Naive thymus-derived CD4-positive, alpha-beta T cell (primary cell): ENCODE data around the gene CNTN4. TPM values are rescaled to one million over a fixed set of nuclear protein-coding genes. Genes with fewer than 3 reads are reported as not detected.

Experiments
- ATAC-seq: fragments of 150-1000 bp; cut with Tn5 transposase; 2 replicates; pipeline ENCODE4 v1.10.0; 2021; ENCODE audit warnings: mild to moderate bottlenecking, moderate library complexity
- CTCF ChIA-PET: fragments of 350-600 bp; sonication (Branson Sonifier 250); formaldehyde crosslinking; loops from one replicate; lab custom pipeline; 2021; ENCODE audit warnings: antibody characterized with exemption; lab: Charles Lee
- POLR2A ChIA-PET: fragments of 350-600 bp; sonication (Branson Sonifier 250); formaldehyde crosslinking; loops from one replicate; lab custom pipeline; 2021; ENCODE audit warnings: antibody characterized with exemption, inconsistent platforms; lab: Charles Lee
- DNase-seq, 9 donors: peaks; one replicate each; pipeline versions ENCODE4 v3.0.0 to v3.0.0-alpha.2; 2020 to 2022; ENCODE audit warnings: mixed read lengths in 1 of 9
- H3K27ac ChIP-seq: one replicate; pipeline ENCODE4 v1.7.0; 2013; ENCODE audit warnings: mild to moderate bottlenecking, low read depth, low read length, moderate library complexity
- H3K27me3 ChIP-seq, 2 donors: one replicate each; pipeline ENCODE4 v1.7.0; 2013; ENCODE audit warnings: low read length in 2 of 2, mild to moderate bottlenecking in 2 of 2, moderate library complexity in 2 of 2; ENCODE audit not compliant: control insufficient read depth in 2 of 2, insufficient read depth in 2 of 2
- H3K36me3 ChIP-seq, 3 experiments: 1 replicate in 2 of 3; 2 replicates in 1 of 3; pipeline ENCODE4 v1.7.0; 2013; ENCODE audit warnings: low read length in 3 of 3, mild to moderate bottlenecking in 3 of 3, moderate library complexity in 1 of 3; ENCODE audit not compliant: insufficient read depth in 3 of 3, control insufficient read depth in 2 of 3
- H3K4me1 ChIP-seq, 2 donors: one replicate each; pipeline ENCODE4 v1.7.0; 2013; ENCODE audit warnings: low read length in 2 of 2, mild to moderate bottlenecking in 2 of 2, moderate library complexity in 1 of 2; ENCODE audit not compliant: control insufficient read depth in 2 of 2, insufficient read depth in 2 of 2
- H3K4me3 ChIP-seq: 2 replicates; pipeline ENCODE4 v1.7.0; 2013; ENCODE audit warnings: mild to moderate bottlenecking, low read length
- H3K9me3 ChIP-seq, 3 experiments: 1 replicate in 2 of 3; 2 replicates in 1 of 3; pipeline ENCODE4 v1.7.0; 2013; ENCODE audit warnings: low read length in 3 of 3; ENCODE audit not compliant: control insufficient read depth in 2 of 3
- H3K27ac Mint-ChIP-seq, 9 donors: one replicate each; pipeline ENCODE4 v1.8.0; 2020 to 2022; ENCODE audit warnings: mixed read lengths in 9 of 9, mild to moderate bottlenecking in 8 of 9, moderate library complexity in 5 of 9, inconsistent platforms in 2 of 9
- H3K27me3 Mint-ChIP-seq, 5 donors: one replicate each; pipeline ENCODE4 v1.8.0; 2021 to 2022; ENCODE audit warnings: mixed read lengths in 5 of 5, mild to moderate bottlenecking in 1 of 5
- H3K36me3 Mint-ChIP-seq, 5 donors: one replicate each; pipeline ENCODE4 v1.8.0; 2020 to 2022; ENCODE audit warnings: mixed read lengths in 5 of 5, mild to moderate bottlenecking in 3 of 5, inconsistent platforms in 1 of 5
- H3K4me1 Mint-ChIP-seq, 7 donors: one replicate each; pipeline ENCODE4 v1.8.0; 2020 to 2022; ENCODE audit warnings: mixed read lengths in 7 of 7, mild to moderate bottlenecking in 3 of 7, inconsistent platforms in 1 of 7
- H3K4me3 Mint-ChIP-seq, 10 donors: one replicate each; pipeline ENCODE4 v1.8.0; 2020 to 2022; ENCODE audit warnings: mild to moderate bottlenecking in 10 of 10, mixed read lengths in 10 of 10, moderate library complexity in 6 of 10, inconsistent platforms in 2 of 10
- H3K9me3 Mint-ChIP-seq, 11 donors: one replicate each; pipeline ENCODE4 v1.8.0; 2020 to 2022; ENCODE audit warnings: mixed read lengths in 11 of 11, mild to moderate bottlenecking in 4 of 11, inconsistent platforms in 1 of 11, moderate library complexity in 1 of 11
- intact Hi-C, 2 donors: fragments of 100-400 bp; cut with micrococcal nuclease; formaldehyde crosslinking; loops; one replicate each; pipeline ENCODE4 v1.15.1; 2023
- polyA plus RNA-seq, 2 donors: library from polyadenylated mRNA; unstranded; fragments of 300-500 nt; fragmentation: Illumina TruSeq; gene quantifications; one replicate each; pipeline ENCODE4 v1.2.3, GENCODE V29; 2021
- total RNA-seq, 6 experiments: library from RNA in 5 of 6; stranded (reverse) in 5 of 6; gene quantifications; 1 replicate in 5 of 6; 2 replicates in 1 of 6; pipeline ENCODE4 v1.2.3 and lab custom pipeline; 2021 to 2026

The CNTN4 gene
- total and polyA plus RNA-seq, 7 experiments from 2014 or later = not detected

DNA sequence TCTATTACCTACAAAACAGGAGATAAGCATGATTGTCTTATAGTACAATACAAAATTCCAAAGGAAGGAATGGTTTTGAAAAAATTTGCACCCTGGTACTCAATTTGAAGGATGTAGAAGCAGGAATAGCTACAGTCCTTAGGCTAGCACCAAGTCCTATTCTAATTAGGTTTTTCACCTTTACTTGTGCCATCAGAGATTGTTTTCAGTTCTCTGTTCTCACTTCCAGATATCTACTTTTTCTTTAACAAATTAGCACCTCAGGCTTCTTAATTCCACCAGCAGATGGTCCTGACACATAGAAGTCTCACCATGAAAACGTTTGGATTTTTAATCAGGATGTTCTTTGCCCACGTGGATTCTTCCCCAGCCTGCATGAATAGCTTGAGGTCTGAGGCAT is 967.7 kb downstream of the CNTN4 start:
- intact Hi-C loops = no loop called here

DNA sequence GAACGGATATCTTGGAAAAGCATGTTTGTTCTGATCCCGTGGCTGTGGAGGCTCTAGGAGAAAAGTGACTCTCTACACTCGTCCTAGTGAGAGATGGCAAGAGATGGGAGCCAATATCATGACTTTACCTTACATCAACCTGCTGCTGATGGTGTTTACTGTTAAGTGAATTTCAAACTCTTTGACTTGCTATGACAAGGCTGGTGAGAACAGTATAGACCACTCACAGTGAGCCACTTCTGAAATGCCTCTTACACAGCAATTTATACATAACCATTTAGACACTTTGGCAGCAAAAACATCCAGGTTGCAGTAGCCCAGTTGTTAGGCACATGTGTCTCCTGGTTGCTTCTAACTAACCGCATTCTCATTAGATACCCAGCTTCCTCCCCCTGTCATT is 968.2 kb downstream of the CNTN4 start:
- no peaks in the 10 kb centered on the region for H3K4me1 ChIP-seq
- H3K4me1 Mint-ChIP-seq = peaks cover 0 to 2% (median 0%) of the 10 kb centered on the region in 7 donors
- H3K27me3 ChIP-seq = no peaks in the 10 kb centered on the region
- no peaks in the 10 kb centered on the region for H3K36me3 ChIP-seq
- H3K27ac ChIP-seq = no peak overlapping the region
- no peaks in the 10 kb centered on the region for H3K27me3 Mint-ChIP-seq
- ATAC-seq (no peak), DNase-seq (no peak)
- H3K4me3 Mint-ChIP-seq = no peak overlapping the region
- intact Hi-C loops = no loop called here
- no peak overlapping the region for H3K27ac Mint-ChIP-seq
- POLR2A ChIA-PET = no interaction called here
- CTCF ChIA-PET = no interaction called here
- no peaks in the 10 kb centered on the region for H3K9me3 ChIP-seq
- no peaks in the 10 kb centered on the region for H3K36me3 Mint-ChIP-seq
- H3K4me3 ChIP-seq = no peak overlapping the region
- no peaks in the 10 kb centered on the region for H3K9me3 Mint-ChIP-seq

More for the DNA sequence above, 967.7 kb downstream of the CNTN4 start:
- Mint-ChIP-seq H3K27ac (no peak overlapping the region), H3K4me3 (no peak overlapping the region), H3K36me3 (no peaks in the 10 kb centered on the region), H3K4me1 (peaks cover 0 to 2% (median 0%) of the 10 kb centered on the region in 7 donors), H3K27me3 (no peaks in the 10 kb centered on the region), H3K9me3 (no peaks in the 10 kb centered on the region)
- Histone ChIP-seq H3K4me3 (no peak overlapping the region), H3K27me3 (no peaks in the 10 kb centered on the region), H3K36me3 (no peaks in the 10 kb centered on the region), H3K4me1 (no peaks in the 10 kb centered on the region), H3K9me3 (no peaks in the 10 kb centered on the region), H3K27ac (no peak overlapping the region)
- POLR2A ChIA-PET = no interaction called here
- CTCF ChIA-PET = no interaction called here
- DNase-seq (no peak), ATAC-seq (no peak)

- no peaks in the 10 kb centered on the region for H3K9me3 ChIP-seq
- DNase-seq (no peak), ATAC-seq (no peak)
- Mint-ChIP-seq H3K27me3 (no peaks in the 10 kb centered on the region), H3K27ac (no peak overlapping the region), H3K36me3 (no peaks in the 10 kb centered on the region), H3K4me1 (no peaks in the 10 kb centered on the region), H3K9me3 (no peaks in the 10 kb centered on the region), H3K4me3 (no peak overlapping the region)
- H3K4me3 ChIP-seq = no peak overlapping the region
- ChIA-PET CTCF (no interaction called here), POLR2A (no interaction called here)
- H3K27me3 ChIP-seq = no peaks in the 10 kb centered on the region
- no peak overlapping the region for H3K27ac ChIP-seq
- intact Hi-C loops = no loop called here
- no peaks in the 10 kb centered on the region for H3K36me3 ChIP-seq
- H3K4me1 ChIP-seq = no peaks in the 10 kb centered on the region
Measured at GRCh38 chr3:3068358-3068881, 969.8 kb downstream of the CNTN4 start.

DNA sequence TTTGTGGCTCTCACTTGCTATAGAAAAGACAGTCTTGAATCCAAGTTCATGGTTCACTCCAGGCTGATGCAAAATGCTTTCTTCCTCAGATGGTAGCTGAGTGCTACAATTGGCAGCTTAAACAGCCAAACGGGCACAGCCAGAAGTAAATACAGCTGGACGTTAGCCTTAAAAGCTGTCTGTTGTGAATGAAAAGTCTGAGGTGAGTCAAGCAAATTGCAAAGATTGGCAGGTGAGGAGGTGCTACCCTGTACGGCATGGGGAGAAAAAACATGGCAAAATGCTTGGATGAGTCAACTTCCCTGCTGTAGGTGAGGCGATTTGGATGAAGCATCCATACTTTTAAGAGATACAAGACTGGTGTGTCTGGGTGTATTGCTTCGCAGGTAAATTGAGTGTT is 971.1 kb downstream of the CNTN4 start:
- no peak overlapping the region for H3K4me3 ChIP-seq
- no peaks in the 10 kb centered on the region for H3K4me1 Mint-ChIP-seq
- ChIA-PET CTCF (no interaction called here), POLR2A (no interaction called here)
- no peaks in the 10 kb centered on the region for H3K4me1 ChIP-seq
- ATAC-seq = no peak
- intact Hi-C loops = no loop called here
- no peaks in the 10 kb centered on the region for H3K9me3 ChIP-seq
- H3K27ac ChIP-seq = no peak overlapping the region
- H3K36me3 Mint-ChIP-seq = no peaks in the 10 kb centered on the region
- H3K4me3 Mint-ChIP-seq = no peak overlapping the region
- no peaks in the 10 kb centered on the region for H3K36me3 ChIP-seq
- no peaks in the 10 kb centered on the region for H3K27me3 ChIP-seq
- no peak for DNase-seq
- H3K27ac Mint-ChIP-seq = no peak overlapping the region
- H3K27me3 Mint-ChIP-seq = no peaks in the 10 kb centered on the region
- H3K9me3 Mint-ChIP-seq = peaks cover 0 to 2% (median 0%) of the 10 kb centered on the region in 11 donors

DNA sequence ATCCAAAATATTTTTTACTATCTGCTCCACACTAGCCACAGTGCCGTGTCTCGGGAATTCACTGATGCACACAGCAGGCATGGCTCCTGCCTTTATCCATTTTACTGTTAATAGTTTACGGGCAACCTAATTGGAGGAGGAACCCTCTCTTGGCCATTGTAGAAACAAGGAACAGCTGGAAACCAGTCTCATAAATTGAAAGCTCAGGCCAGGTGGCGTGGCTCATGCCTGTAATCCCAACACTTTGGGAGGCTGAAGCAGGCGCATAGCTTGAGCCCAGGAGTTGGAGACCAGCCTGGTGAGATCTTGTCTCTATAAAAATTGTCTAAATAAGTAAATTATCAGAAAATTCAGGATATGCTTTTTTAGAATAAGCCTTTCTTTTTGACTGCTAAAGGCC is 972.5 kb downstream of the CNTN4 start:
- Histone ChIP-seq H3K9me3 (no peaks in the 10 kb centered on the region), H3K27me3 (no peaks in the 10 kb centered on the region), H3K4me1 (no peaks in the 10 kb centered on the region), H3K36me3 (no peaks in the 10 kb centered on the region), H3K27ac (no peak overlapping the region), H3K4me3 (no peak overlapping the region)
- no peaks in the 10 kb centered on the region for H3K4me1 Mint-ChIP-seq
- peaks cover 0 to 2% (median 0%) of the 10 kb centered on the region in 11 donors for H3K9me3 Mint-ChIP-seq
- ATAC-seq (no peak), DNase-seq (no peak)
- no peak overlapping the region for H3K27ac Mint-ChIP-seq
- ChIA-PET POLR2A (no interaction called here), CTCF (no interaction called here)
- intact Hi-C loops = no loop called here
- H3K27me3 Mint-ChIP-seq = no peaks in the 10 kb centered on the region
- no peak overlapping the region for H3K4me3 Mint-ChIP-seq
- no peaks in the 10 kb centered on the region for H3K36me3 Mint-ChIP-seq

- CTCF ChIA-PET = no interaction called here
- ATAC-seq (no peak), DNase-seq (no peak)
- Histone ChIP-seq H3K4me1 (no peaks in the 10 kb centered on the region), H3K9me3 (no peaks in the 10 kb centered on the region), H3K27ac (no peak overlapping the region), H3K27me3 (no peaks in the 10 kb centered on the region), H3K4me3 (no peak overlapping the region), H3K36me3 (no peaks in the 10 kb centered on the region)
- no peaks in the 10 kb centered on the region for H3K4me1 Mint-ChIP-seq
- H3K27ac Mint-ChIP-seq = no peak overlapping the region
- H3K27me3 Mint-ChIP-seq = peaks cover 0 to 6% (median 0%) of the 10 kb centered on the region in 5 donors
- H3K36me3 Mint-ChIP-seq = no peaks in the 10 kb centered on the region
- H3K9me3 Mint-ChIP-seq = peaks cover 0 to 2% (median 0%) of the 10 kb centered on the region in 11 donors
- intact Hi-C loops = no loop called here
- H3K4me3 Mint-ChIP-seq = no peak overlapping the region
- POLR2A ChIA-PET = no interaction called here
Measured at GRCh38 chr3:3074551-3075257, 976.0 kb downstream of the CNTN4 start.

DNA sequence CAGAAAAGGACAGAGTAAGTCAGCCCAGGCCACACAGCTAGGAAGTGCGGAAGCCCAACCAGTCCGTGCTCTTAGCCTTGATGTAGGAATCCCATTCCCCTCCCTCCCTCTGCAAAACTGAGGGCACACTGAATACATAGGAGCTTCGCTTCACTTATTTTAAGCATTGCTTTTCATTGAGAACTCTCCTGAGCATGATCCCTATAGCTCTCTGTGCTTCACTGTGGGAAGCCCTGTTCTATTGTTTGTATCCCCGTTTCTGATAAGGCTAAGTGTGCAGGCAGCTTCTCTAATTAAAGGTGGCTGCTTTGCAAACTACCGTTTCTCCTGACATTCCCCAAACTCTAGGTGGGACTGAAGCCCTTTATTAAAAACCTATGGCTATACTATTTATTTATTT is 981.6 kb downstream of the CNTN4 start:
- CTCF ChIA-PET = interaction anchor here (0.6 kb wide), 1 partner anchor 8 kb away, joined by 3 read pairs; no protein-coding TSS in a partner anchor
- DNase-seq (no peak), ATAC-seq (no peak)
- no peak overlapping the region for H3K4me3 Mint-ChIP-seq
- intact Hi-C loops = no loop called here
- Histone ChIP-seq H3K9me3 (no peaks in the 10 kb centered on the region), H3K36me3 (no peaks in the 10 kb centered on the region), H3K27me3 (no peaks in the 10 kb centered on the region), H3K4me1 (no peaks in the 10 kb centered on the region), H3K4me3 (no peak overlapping the region), H3K27ac (no peak overlapping the region)
- no peaks in the 10 kb centered on the region for H3K36me3 Mint-ChIP-seq
- H3K27ac Mint-ChIP-seq = no peak overlapping the region
- H3K4me1 Mint-ChIP-seq = no peaks in the 10 kb centered on the region
- peaks cover 0 to 9% (median 0%) of the 10 kb centered on the region in 5 donors for H3K27me3 Mint-ChIP-seq
- H3K9me3 Mint-ChIP-seq = no peaks in the 10 kb centered on the region
- POLR2A ChIA-PET = no interaction called here
